Posterior vena cava (tissue), 2 donors: ENCODE data around the gene NXPE3. TPM values are rescaled to one million over a fixed set of nuclear protein-coding genes. Genes with fewer than 3 reads are reported as not detected.
"Not testable (repeated sequence)": the region's sequence is repeated elsewhere in the genome, so short reads cannot be mapped to it uniquely, and the experiment has no call there.

Experiments
- DNase-seq: peaks from one replicate; pipeline ENCODE4 v3.0.0-alpha.2; 2020; ENCODE audit warnings: low spot score
- intact Hi-C, 2 donors: fragments of 100-400 bp; cut with DNase I; formaldehyde crosslinking; loops; one replicate each; pipeline versions ENCODE4 v1.14.1 to v1.14.2; 2022 to 2023
- long read RNA-seq, 2 donors: library from polyadenylated mRNA; unstranded; transcript quantifications; one replicate each; pipeline ENCODE4 v2.0.0, GENCODE V29; 2020 to 2021
- total RNA-seq, 2 donors: library from RNA; stranded (reverse); fragmentation: NEBNext Ultra II Directional; extraction: Animal tissue kit (Norgen Biotek cat#: 25700); gene quantifications; one replicate each; pipeline ENCODE4 v1.2.1, GENCODE V29; 2021
- donor health status: DM: yes; HTN: yes; CAD: no.
- donor health status: DM: yes; HTN: yes; CAD: no.

Gene NXPE3
- total RNA-seq = 10 to 100 TPM; 21.0 to 21.1 TPM
- long read RNA-seq, donor 1, transcript NXPE3-201 (8 exons, 3,941 nt) = major isoform, 6 of 14 reads
- long read RNA-seq, donor 1, partial matches to known transcripts = 0 of 14 reads
- long read RNA-seq, donor 1, other reads (novel, unspliced or antisense) = 7 of 14 reads
- long read RNA-seq, donor 2, partial matches to known transcripts = 2 of 13 reads
- long read RNA-seq, donor 2, other reads (novel, unspliced or antisense) = 7 of 13 reads

DNA sequence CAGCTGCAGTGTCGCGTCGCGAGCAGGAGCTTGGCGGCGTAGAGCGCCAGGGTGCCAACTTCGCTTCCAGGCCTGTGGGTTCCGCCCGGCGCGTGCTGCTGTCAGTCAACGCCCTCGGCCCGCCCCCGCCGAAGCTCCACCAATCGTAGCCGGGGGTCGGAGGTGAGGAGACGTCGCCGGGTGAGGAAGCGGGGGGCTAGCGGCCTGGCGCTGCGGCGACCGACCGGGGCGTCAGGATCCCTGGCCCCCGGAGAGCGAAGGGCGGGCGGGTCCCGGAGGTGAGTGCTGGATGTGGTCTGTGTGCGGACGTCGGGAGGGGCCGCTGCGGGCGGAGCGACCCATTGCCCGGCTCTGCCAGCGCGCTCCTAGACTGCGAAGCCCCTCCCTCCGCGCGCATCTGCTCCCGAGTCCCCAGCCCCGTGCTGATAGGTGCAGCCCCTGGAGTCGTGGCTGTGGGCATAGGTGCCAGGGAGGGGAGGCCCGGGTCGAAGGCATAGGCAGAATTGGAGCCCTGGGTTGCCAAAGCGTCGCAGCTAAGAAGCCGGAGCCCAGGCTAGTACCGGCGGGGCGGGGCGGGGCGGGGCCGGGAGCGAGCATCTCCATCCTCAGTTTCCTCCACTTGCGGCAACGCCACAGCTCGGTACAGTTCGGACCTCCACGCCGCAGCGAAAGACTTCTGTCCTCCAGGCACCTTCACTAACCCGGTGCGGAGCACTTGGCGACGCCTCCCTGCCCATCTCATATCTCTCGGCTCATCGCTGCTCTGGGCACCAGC is at the start of gene NXPE3:
NXPE3 (plus strand) TSS at position 165 of the 775 bp plus-strand sequence. CDS start 6,386 bp downstream, outside the sequence.
- intact Hi-C loops = no loop called here
- peak; percentile 97 for DNase-seq

DNA sequence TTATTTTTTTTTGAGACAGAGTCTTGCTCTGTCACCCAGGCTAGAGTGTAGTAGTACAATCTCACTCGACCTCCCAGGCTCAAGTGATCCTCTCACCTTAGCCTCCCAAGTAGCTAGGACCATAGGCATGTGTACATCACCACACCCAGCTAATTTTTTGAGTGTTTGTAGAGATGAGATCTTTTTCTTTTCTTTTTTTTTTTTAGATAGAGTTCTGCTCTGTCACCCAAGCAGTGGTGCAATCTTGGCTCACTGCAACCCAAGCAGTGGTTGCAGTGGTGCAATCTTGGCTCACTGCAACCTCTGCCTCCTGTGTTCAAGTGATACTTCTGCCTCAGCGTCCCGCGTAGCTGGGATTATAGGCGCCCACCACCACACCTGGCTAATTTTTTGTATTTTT is 49.4 kb upstream of the NXPE3 start:
- intact Hi-C loops = no loop called here
- DNase-seq = no peak

DNA sequence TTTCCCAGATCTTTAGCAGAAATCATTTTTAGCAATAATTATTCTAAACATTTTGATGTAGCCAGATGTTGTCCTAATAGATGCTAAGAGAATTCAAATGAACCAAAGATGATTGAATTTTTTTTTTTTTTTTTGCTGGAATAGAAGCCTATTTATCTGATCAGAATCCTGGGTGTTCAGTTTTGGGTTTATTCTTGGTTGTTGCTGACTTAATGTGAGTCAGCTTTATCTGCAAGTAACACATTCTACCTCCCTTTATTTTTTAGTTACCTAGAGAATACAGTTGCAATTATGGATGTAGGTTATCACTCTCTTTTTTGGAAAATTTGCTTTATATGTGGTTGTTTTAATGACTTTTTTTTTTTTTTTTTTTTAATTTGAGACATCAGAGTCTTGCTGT is 48.2 kb upstream of the NXPE3 start:
- DNase-seq = no peak
- intact Hi-C loops = no loop called here

DNA sequence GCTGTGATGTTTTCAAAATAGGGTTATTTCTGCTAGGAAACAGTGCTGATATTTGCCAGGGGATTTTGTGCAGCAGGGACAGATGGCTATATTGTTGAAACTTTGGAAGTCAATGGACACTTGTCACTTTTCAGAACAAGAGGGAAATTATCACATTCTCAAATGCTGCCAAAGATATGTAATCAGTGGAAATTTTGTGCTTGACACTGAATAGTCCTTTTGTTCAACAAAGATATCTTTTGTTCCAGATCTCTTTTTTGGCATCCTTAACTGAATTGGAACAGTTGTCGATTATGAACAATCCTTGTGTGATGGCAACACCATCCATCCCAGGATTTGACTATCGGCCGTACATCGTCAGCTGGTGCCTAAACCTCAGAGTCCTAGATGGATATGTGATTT is 46.8 kb upstream of the NXPE3 start:
- DNase-seq = no peak
- intact Hi-C loops = no loop called here

DNA sequence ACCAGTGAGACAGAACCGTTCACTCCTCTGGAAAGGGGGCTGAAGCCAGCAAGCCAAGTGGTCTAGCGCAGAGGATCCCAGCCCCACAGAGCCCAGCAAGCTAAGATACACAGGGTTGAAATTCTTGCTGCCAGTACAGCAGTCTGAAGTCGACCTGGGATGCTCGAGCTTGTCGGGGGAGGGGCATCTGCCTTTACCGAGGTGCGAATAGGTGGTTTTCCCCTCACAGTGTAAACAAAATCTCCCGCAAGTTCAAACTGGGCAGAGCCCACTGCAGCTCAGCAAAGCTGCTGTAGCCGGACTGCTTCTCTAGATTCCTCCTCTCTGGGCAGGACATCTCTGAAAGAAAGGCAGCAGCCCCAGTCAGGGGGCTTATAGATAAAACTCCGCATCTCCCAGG is 43.2 kb upstream of the NXPE3 start:
- DNase-seq = no peak
- intact Hi-C loops = no loop called here

DNA sequence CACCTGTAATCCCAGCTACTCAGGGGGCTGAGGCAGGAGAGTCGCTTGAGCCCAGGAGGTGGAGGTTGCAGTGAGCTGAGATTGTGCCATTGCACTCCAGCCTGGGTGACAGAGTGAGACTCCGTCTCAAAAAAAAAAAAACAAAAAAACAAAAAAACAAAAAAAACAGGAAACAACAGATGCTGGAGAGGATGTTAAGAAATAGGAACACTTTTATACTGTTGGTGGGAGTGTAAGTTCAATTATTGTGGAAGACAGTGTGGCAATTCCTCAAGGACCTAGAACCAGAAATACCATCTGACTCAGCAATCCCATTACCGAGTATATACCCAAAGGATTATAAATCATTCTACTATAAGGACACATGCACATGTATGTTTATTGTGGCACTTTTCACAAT is 37.1 kb upstream of the NXPE3 start:
- DNase-seq, intact Hi-C loops: not testable (repeated sequence)

DNA sequence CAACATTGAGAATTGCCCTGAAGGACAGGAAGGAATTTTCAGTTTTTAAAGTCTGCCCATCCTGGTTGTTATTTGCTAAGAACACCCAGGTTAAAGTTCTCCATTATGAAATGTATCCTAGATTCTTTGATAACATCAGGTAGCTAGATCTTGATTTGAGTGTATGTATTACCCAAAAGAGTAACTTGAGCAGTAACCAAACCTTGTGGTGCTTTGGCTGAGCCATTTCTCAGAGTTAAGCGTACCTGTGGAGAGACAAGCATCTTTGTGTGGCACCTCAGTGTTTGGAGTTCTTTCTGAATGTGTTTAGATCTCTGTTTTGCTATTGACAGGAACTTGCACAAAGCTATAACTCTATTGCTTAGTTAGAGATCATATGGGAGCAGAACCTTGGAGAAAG is 34.2 kb upstream of the NXPE3 start:
- intact Hi-C loops = no loop called here
- DNase-seq = no peak

DNA sequence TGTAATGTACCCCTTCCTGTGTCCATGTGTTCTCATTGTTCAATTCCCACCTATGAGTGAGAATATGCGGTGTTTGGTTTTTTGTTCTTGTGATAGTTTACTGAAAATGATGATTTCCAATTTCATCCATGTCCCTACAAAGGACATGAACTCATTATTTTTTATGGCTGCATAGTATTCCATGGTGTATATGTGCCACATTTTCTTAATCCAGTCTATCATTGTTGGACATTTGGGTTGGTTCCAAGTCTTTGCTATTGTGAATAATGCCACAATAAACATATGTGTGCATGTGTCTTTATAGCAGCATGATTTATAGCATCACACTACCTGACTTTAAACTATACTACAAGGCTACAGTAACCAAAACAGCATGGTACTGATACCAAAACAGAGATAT is 33.1 kb upstream of the NXPE3 start:
- DNase-seq, intact Hi-C loops: not testable (repeated sequence)

DNA sequence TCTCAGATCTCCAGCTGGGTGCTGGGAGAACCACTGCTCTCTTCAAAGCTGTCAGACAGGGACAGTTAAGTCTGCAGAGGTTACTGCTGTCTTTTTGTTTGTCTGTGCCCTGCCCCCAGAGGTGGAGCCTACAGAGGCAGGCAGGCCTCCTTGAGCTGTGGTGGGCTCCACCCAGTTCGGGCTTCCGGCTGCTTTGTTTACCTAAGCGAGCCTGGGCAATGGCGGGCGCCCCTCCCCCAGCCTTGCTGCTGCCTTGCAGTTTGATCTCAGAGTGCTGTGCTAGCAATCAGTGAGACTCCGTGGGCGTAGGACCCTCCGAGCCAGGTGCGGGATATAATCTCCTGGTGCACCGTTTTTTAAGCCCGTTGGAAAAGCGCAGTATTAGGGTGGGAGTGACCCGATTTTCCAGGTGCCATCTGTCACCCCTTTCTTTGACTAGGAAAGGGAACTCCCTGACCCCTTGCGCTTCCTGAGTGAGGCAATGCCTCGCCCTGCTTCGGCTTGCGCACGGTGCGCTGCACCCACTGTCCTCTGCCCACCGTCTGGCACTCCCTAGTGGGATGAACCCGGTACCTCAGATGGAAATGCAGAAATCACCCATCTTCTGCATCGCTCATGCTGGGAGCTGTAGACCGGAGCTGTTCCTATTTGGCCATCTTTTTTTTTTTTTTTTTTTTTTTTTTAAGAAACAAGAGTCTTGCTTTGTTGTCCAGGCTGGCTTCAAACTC is 25.5 kb upstream of the NXPE3 start:
- intact Hi-C loops, DNase-seq: not testable (repeated sequence)

DNA sequence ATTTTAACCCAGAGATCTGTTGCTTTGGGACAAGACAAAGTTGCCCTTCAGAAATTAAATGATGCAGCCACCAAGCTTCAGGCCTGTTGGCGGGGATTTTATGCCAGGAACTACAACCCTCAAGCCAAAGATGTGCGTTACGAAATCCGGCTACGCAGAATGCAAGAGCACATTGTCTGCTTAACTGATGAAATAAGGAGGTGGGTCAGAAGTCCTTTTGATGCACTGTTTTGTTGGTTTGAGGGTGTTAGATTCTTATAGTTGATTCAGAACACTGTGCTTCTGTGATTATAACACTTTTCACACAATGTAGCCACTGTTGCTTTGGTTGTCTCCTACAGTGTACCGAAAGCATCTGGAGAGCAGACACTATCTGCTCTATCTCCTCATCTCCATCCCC is 20.8 kb upstream of the NXPE3 start:
- no peak for DNase-seq
- intact Hi-C loops = no loop called here

DNA sequence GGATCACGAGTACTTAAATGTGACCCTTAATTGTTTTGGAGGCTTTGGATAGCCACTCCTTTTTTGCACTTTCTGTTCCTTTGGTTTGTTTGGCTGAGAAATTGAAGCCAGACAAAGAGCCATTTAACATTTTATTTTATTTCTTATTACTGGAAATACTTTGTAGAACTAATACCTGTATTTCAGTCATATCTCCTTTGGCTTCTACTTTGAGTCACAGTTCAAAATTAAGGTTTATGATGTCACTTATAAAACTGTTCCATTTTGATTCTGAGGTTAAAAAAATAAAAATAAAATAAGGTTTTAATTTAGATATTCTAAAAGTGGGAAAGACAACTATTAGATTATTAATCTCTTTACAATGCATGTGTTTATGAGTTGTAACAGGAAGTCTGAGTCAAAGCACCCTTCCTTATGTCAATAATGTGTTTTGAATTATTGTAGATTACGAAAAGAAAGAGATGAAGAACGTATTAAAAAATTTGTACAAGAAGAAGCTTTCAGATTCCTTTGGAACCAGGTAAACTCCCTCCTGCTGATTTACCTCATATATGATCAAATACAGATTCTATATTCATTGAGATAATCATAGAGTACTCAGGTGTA is 16.9 kb upstream of the NXPE3 start:
- no peak for DNase-seq
- intact Hi-C loops = no loop called here

DNA sequence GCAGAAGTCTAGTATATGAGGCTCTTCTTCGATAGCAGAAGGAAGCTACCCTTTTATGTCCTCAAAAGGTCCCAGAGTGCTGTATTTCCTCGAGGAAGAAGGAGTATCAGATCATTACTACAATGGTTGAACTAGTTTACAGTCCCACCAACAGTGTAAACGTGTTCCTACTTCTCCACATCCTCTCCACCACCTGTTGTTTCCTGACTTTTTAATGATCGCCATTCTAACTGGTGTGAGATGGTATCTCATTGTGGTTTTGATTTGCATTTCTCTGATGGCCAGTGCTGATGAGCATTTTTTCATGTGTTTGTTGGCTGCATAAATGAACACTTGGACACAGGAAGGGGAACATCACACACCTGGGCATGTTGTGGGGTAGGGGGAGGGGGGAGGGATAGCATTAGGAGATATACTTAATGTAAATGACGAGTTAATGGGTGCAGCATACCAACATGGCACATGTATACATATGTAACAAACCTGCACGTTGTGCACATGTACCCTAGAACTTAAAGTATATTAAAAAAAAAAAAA is 1.2 kb upstream of the NXPE3 start:
- intact Hi-C loops, DNase-seq: not testable (repeated sequence)

DNA sequence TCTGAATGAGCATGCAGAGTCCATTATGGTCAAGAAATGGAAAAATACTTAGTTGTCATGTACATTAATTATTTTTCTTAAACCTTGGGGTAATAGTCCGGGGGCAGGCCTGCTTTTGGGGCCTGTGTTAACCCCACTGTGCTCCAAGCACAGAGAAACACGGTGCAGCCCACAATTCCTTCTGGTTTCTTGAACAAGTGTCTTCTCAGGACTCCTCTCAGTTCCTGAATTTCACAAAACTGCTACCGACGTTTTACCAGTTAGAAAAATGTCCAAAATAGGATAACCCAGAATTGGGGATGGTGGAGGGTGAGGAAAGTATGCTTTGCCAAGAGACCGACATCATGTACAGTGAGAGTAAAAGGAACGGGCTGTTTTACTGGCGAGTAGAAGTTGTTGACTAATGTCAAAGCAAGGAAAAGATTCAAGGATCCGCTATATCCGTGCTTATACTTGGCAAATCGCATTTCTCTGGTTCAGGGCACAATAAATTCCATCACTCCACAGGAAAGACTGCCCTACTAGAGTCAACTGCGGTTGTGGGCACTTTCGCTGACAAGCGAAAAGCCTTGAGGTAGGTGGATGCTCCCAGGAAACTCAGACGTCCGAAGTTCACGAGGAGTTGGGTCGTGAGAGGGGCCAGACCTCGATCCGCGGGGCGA is 495 bp upstream of the NXPE3 start:
- intact Hi-C loops = no loop called here
- no peak for DNase-seq

DNA sequence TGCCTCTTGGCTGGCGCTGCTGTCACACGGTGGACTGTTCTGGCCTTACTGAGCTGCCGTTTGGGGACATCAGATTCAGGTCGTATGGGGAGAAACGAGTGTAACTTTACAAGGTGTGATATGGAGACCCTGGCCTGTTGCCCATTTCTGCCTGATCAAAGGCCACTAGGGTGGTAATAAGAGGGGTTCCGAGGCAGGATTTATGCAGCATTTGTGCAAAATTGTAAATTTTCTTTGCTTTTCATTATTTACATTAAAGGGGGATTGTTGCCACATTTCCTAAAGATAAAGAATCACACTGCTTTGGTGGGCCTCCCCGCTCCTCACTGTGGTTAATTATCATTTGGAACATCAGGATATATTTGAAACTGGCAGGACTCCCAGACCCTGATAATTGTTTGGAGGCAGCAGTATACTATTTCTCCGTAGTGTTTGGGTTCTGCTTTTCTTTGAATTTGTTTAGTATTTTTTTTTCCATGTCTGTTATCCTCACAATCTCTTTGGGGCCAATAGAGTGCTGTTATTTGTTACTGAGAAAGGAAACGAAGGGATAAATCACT is 891 bp downstream of the NXPE3 start:
- no peak for DNase-seq

DNA sequence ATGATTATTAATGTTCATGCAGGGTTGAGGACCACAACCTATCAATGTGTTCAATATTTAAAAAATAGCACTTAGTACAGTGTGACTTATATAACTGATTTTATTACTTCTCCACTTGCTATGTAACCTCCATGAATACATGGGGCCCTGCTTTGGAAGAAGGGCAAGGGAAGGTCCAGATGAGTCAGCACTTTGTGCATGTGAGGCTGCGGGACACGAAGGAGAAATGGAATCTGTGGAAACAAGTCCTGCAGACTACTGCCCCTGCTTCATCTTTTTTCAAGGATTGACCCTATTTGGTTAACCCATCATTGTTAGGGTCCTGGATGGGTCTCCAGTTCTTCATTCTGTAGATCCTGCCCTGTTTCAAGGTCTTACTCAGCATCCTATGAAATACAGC is 1.6 kb downstream of the NXPE3 start:
- intact Hi-C loops = no loop called here

More for the DNA sequence above, 891 bp downstream of the NXPE3 start:
- intact Hi-C loops = no loop called here

DNA sequence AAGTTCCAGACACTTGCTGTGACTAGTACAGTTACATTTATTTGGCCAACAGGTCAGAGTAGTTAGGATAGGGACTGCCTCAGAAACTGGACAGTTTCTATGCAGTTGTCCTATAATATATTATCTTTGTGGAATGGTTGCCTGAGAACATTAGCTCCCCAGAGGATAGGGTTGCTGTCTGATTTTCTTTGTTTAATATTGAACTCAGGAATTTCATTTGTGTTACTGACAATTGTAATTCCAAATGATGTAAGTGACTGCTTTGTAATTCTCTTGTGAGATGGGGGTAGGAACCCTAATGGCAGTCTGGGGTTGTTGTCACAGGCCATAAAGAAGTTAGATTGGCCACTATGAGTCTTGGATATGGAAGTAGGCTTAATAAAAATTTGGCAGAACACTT is 2.2 kb downstream of the NXPE3 start:
- DNase-seq = no peak
- intact Hi-C loops = no loop called here

More for the DNA sequence above, 1.6 kb downstream of the NXPE3 start:
- DNase-seq = no peak

DNA sequence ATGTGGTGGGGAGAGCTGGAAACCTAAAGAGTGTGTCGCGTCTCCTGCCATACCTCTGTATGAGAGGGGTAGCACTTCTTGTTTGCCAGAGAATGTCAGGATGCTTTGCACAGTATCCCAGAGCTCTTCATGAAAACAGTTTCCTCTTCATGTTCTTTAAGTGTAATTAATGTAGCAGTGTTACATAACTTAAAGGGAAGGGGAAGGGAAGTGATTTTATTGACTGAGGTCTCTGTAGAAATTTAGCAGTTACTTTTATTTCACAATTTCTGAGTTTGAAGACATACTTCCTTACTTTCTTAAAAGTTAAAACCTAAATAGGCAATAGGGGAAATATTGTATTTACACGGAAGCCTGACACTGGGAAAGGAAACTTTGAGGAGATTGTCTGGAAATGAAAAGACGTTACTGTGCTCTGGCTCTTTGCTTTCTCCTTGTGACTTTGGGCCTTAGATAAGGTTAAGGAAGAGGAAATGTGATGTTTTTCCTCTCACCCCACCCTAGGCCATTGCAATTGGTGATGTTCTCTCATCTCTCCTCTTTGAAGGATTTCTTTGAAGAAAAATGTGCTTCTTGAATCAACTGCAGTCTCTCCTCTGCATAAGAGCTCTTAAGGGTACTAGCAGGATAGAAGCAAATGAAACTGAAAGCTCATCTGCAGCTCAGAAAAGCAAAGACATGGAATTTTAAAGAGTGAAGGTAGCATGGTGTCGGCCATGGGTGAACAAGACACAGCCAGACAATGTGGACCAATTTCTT is 6.0 kb downstream of the NXPE3 start:
- intact Hi-C loops = no loop called here
- no peak for DNase-seq

DNA sequence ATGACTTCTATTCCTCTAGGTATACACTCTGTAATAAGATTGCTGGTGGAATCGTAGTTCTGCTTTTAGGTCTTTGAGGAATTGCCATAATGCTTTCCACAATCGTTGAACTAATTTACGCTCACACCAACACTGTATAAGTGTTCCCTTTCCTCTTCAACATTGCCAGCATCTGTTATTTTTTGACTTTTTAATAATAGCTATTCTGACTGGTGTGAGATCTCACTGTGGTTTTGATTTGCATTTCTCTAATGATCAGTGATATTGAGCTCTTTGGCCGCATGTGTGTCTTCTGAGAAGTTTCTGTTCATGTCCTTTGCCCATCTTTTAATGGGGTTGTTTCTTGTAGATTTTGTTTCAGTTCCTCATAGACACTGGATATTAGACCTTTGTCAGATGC is 12.8 kb downstream of the NXPE3 start:
- DNase-seq = no peak
- intact Hi-C loops = no loop called here
